Measurements from ENCODE around the gene SNW1. TPM values are rescaled to one million over a fixed set of nuclear protein-coding genes. Genes with fewer than 3 reads are reported as not detected.

Gene SNW1
- total and polyA plus RNA-seq, 2 of the 13 experiments (the other 11 are each of a cell fraction or from before 2014, with no cell fraction given) = 23.2 to 65.8 TPM

DNA sequence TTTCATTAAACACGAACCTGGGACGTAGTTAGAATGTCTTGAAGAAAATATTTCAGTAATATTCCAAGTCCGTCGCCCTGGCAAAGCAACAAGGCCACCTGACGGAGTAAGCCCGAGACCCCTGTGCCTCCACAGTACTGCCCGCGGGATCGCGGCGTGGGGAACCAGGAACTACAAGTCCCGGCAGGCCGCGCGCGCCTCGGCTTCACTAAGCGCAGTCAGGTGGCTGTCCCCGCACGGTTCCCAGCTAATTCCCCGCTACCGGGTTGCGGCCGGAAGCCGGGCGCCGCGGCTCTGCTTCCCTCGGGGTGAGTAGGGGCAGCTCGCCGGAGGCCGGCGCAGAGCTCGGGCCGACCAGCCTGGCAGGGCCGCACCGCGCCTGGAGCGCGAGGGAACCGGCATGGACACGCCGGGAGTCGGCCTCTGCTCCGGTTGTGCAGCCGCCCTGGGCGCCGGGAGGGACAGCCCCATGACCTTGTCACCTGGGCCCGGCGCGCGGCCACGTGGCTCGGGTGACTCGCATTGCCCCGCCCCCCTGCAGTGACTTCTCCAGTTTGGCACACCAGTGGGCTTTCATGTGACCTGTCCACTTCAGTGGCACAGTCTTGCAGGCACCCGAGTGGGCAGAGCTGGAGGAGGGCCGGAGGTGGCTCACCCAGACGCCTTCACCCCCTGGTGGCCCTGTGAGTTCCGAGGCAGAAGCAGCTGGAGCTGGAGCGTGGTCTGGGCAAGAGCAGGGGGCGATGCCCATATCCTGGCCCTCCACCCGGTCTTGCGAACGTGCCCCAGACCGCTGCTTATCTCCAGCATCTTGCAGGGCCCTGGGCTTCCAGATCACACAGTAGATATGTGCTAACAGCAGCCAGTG lies 39.1 kb upstream of the SNW1 start, which contains the start of gene ADCK1 (continued):
- TF ChIP-seq, protein P1, sequence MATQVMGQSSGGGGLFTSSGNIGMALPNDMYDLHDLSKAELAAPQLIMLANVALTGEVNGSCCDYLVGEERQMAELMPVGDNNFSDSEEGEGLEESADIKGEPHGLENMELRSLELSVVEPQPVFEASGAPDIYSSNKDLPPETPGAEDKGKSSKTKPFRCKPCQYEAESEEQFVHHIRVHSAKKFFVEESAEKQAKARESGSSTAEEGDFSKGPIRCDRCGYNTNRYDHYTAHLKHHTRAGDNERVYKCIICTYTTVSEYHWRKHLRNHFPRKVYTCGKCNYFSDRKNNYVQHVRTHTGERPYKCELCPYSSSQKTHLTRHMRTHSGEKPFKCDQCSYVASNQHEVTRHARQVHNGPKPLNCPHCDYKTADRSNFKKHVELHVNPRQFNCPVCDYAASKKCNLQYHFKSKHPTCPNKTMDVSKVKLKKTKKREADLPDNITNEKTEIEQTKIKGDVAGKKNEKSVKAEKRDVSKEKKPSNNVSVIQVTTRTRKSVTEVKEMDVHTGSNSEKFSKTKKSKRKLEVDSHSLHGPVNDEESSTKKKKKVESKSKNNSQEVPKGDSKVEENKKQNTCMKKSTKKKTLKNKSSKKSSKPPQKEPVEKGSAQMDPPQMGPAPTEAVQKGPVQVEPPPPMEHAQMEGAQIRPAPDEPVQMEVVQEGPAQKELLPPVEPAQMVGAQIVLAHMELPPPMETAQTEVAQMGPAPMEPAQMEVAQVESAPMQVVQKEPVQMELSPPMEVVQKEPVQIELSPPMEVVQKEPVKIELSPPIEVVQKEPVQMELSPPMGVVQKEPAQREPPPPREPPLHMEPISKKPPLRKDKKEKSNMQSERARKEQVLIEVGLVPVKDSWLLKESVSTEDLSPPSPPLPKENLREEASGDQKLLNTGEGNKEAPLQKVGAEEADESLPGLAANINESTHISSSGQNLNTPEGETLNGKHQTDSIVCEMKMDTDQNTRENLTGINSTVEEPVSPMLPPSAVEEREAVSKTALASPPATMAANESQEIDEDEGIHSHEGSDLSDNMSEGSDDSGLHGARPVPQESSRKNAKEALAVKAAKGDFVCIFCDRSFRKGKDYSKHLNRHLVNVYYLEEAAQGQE (IDR thresholded peaks at IDR 0.05; ENCODE audit: borderline replicate concordance in 1 of 2, low read depth in 1 of 2, low read length in 2 of 2) = no peak
- TF ChIP-seq ZNF205 (CRISPR knock-in tag; IDR thresholded peaks at IDR 0.05) (peak; percentile 63; the same call in 1 of the 2 replicates), PTBP1 (IDR thresholded peaks at IDR 0.05; ENCODE audit: low read depth, low read length, poor library complexity, severe bottlenecking) (no peak), HCFC1 (IDR thresholded peaks at IDR 0.05; ENCODE audit: low read depth, low read length) (peak; percentile 84), MBD4 (IDR thresholded peaks at IDR 0.05; ENCODE audit: borderline replicate concordance, low read length) (no peak), RFX5 (IDR thresholded peaks at IDR 0.05; ENCODE audit: low read depth, low read length) (no peak), ZBTB21 (CRISPR knock-in tag; IDR thresholded peaks at IDR 0.05) (no peak), GATA4 (IDR thresholded peaks at IDR 0.05; ENCODE audit: borderline replicate concordance, low read depth) (0 out of 2 replicates have a peak, but pooled peaks have one; percentile 9), PHF8 (CRISPR knock-in tag; IDR thresholded peaks at IDR 0.05) (peak; percentile 92), ZNF660 (CRISPR knock-in tag; IDR thresholded peaks at IDR 0.05; ENCODE audit: borderline replicate concordance, low read depth) (no peak), CAMTA2 (CRISPR knock-in tag; IDR thresholded peaks at IDR 0.05; ENCODE audit: borderline replicate concordance) (no peak), ZNF207 (IDR thresholded peaks at IDR 0.05; ENCODE audit: borderline replicate concordance) (no peak), MED8 (CRISPR knock-in tag; IDR thresholded peaks at IDR 0.05; ENCODE audit: insufficient replicate concordance) (peak; percentile 62), ZNF335 (CRISPR knock-in tag; IDR thresholded peaks at IDR 0.05) (peak; percentile 84), ZNF678 (CRISPR knock-in tag; IDR thresholded peaks at IDR 0.05) (0 out of 2 replicates have a peak, but pooled peaks have one; percentile 42), HHEX (CRISPR knock-in tag; IDR thresholded peaks at IDR 0.05) (no peak), RFX3 (CRISPR knock-in tag; IDR thresholded peaks at IDR 0.05) (no peak)
- TF ChIP-seq, protein P2, sequence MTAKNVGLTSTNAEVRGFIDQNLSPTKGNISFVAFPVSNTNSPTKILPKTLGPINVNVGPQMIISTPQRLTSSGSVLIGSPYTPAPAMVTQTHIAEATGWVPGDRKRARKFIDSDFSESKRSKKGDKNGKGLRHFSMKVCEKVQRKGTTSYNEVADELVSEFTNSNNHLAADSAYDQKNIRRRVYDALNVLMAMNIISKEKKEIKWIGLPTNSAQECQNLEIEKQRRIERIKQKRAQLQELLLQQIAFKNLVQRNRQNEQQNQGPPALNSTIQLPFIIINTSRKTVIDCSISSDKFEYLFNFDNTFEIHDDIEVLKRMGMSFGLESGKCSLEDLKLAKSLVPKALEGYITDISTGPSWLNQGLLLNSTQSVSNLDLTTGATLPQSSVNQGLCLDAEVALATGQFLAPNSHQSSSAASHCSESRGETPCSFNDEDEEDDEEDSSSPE (CRISPR knock-in tag; IDR thresholded peaks at IDR 0.05) = peak; percentile 39; the same call in 1 of the 2 replicates
- TF ChIP-seq, protein P3, sequence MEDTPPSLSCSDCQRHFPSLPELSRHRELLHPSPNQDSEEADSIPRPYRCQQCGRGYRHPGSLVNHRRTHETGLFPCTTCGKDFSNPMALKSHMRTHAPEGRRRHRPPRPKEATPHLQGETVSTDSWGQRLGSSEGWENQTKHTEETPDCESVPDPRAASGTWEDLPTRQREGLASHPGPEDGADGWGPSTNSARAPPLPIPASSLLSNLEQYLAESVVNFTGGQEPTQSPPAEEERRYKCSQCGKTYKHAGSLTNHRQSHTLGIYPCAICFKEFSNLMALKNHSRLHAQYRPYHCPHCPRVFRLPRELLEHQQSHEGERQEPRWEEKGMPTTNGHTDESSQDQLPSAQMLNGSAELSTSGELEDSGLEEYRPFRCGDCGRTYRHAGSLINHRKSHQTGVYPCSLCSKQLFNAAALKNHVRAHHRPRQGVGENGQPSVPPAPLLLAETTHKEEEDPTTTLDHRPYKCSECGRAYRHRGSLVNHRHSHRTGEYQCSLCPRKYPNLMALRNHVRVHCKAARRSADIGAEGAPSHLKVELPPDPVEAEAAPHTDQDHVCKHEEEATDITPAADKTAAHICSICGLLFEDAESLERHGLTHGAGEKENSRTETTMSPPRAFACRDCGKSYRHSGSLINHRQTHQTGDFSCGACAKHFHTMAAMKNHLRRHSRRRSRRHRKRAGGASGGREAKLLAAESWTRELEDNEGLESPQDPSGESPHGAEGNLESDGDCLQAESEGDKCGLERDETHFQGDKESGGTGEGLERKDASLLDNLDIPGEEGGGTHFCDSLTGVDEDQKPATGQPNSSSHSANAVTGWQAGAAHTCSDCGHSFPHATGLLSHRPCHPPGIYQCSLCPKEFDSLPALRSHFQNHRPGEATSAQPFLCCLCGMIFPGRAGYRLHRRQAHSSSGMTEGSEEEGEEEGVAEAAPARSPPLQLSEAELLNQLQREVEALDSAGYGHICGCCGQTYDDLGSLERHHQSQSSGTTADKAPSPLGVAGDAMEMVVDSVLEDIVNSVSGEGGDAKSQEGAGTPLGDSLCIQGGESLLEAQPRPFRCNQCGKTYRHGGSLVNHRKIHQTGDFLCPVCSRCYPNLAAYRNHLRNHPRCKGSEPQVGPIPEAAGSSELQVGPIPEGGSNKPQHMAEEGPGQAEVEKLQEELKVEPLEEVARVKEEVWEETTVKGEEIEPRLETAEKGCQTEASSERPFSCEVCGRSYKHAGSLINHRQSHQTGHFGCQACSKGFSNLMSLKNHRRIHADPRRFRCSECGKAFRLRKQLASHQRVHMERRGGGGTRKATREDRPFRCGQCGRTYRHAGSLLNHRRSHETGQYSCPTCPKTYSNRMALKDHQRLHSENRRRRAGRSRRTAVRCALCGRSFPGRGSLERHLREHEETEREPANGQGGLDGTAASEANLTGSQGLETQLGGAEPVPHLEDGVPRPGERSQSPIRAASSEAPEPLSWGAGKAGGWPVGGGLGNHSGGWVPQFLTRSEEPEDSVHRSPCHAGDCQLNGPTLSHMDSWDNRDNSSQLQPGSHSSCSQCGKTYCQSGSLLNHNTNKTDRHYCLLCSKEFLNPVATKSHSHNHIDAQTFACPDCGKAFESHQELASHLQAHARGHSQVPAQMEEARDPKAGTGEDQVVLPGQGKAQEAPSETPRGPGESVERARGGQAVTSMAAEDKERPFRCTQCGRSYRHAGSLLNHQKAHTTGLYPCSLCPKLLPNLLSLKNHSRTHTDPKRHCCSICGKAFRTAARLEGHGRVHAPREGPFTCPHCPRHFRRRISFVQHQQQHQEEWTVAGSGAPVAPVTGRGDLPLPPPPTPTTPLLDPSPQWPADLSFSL (CRISPR knock-in tag; IDR thresholded peaks at IDR 0.05) = no peak
